ENCODE measurements around the gene PYY. TPM values are rescaled to one million over a fixed set of nuclear protein-coding genes. Genes with fewer than 3 reads are reported as not detected.

The PYY gene
- total RNA-seq (2014; rRNA removed): not detected in 2 replicates
- percentile 31 among the genes with signal in this experiment for Bru-seq, nascent RNA
- percentile 42 among the genes with signal in this experiment for BruChase-seq, experiment 1, labeled RNA remaining after a 6-hour chase
- percentile 37 among the genes with signal in this experiment for BruChase-seq, experiment 2, labeled RNA remaining after a 2-hour chase
- long read RNA-seq, partial matches to known transcripts: 0 of 3 reads
- long read RNA-seq, other reads (novel, unspliced or antisense): 3 of 3 reads

- ATAC-seq (no peak), DNase-seq (no peak)
- no peak within 1 kb of the TSS for H2AFZ ChIP-seq (ENCODE audit: low read length)
- no peaks in the 10 kb centered on the region for H3K9me3 ChIP-seq (ENCODE audit: low read length)
- H3K9ac ChIP-seq (ENCODE audit: low read length): no peak within 1 kb of the TSS
- no peaks in the 10 kb centered on the region for H3K79me2 ChIP-seq (ENCODE audit: low read length)
- H3K27me3 ChIP-seq (ENCODE audit: low read length): no peaks in the 10 kb centered on the region
- H3K36me3 ChIP-seq (ENCODE audit: low read depth, low read length): no peaks in the 10 kb centered on the region
- ChIA-PET CTCF (no interaction called here), POLR2A (ENCODE audit: unreplicated experiment) (no interaction called here)
- intact Hi-C loops (cut with micrococcal nuclease): no loop called here
- no TSS peak for BruUV-seq (replicated peaks)
- no peak within 1 kb of the TSS for H3K27ac ChIP-seq (ENCODE audit: low read length)
- no peaks in the 10 kb centered on the region for H4K20me1 ChIP-seq (ENCODE audit: low read length)
- H3K4me1 ChIP-seq (ENCODE audit: insufficient read depth, low read length): no peaks in the 10 kb centered on the region
- TF ChIP-seq EZH2phosphoT487 (IDR thresholded peaks at IDR 0.05; ENCODE audit: borderline replicate concordance, low read length): no peak
- no peak for TF ChIP-seq EZH2 (IDR thresholded peaks at IDR 0.05; ENCODE audit: low read length, unreplicated experiment)
- no peak for TF ChIP-seq CTCF (conservative IDR thresholded peaks at IDR 0.05; ENCODE audit: low read depth, low read length)
- no peak within 1 kb of the TSS for H3K4me2 ChIP-seq (ENCODE audit: low read length)
- no peaks in the 10 kb centered on the region for H3F3A ChIP-seq (ENCODE audit: low read length, unreplicated experiment)
- no peaks in the 10 kb centered on the region for H3K9me2 ChIP-seq (replicated peaks; ENCODE audit: low read length)
- H3K4me3 ChIP-seq (ENCODE audit: low read length): no peak within 1 kb of the TSS
Observed at GRCh38 chr17:43953746-43954145, at the start of gene PYY. Gene PYY (minus strand): TSS chr17:43953940. CDS start chr17:43953483, 457 bp downstream.

- no peak for TF ChIP-seq CTCF (conservative IDR thresholded peaks at IDR 0.05; ENCODE audit: low read depth, low read length)
- TF ChIP-seq EZH2 (IDR thresholded peaks at IDR 0.05; ENCODE audit: low read length, unreplicated experiment): no peak
- TF ChIP-seq EZH2phosphoT487 (IDR thresholded peaks at IDR 0.05; ENCODE audit: borderline replicate concordance, low read length): no peak
- Histone ChIP-seq H3K4me2 (ENCODE audit: low read length) (0 out of 2 replicates have a peak overlapping the region, but pooled peaks have one; percentile 24), H3K9me2 (replicated peaks; ENCODE audit: low read length) (no peaks in the 10 kb centered on the region), H3K27me3 (ENCODE audit: low read length) (no peaks in the 10 kb centered on the region), H3K4me1 (ENCODE audit: insufficient read depth, low read length) (peaks cover 26% of the 10 kb centered on the region), H3K36me3 (ENCODE audit: low read depth, low read length) (no peaks in the 10 kb centered on the region), H3K27ac (ENCODE audit: low read length) (peak overlapping the region; percentile 25), H3K79me2 (ENCODE audit: low read length) (peaks cover 7% of the 10 kb centered on the region; the same call in 1 of the 2 replicates), H4K20me1 (ENCODE audit: low read length) (no peaks in the 10 kb centered on the region), H3F3A (ENCODE audit: low read length, unreplicated experiment) (peaks cover 4% of the 10 kb centered on the region), H2AFZ (ENCODE audit: low read length) (no peak overlapping the region), H3K9ac (ENCODE audit: low read length) (no peak overlapping the region), H3K4me3 (ENCODE audit: low read length) (no peak overlapping the region), H3K9me3 (ENCODE audit: low read length) (no peaks in the 10 kb centered on the region)
- ATAC-seq (peak; percentile 14), DNase-seq (peak; percentile 89)
- ChIA-PET CTCF (interaction anchor here (0.9 kb wide), 1 partner anchor 58 kb away, joined by 5 read pairs; no protein-coding TSS in a partner anchor), POLR2A (ENCODE audit: unreplicated experiment) (interaction anchor here (0.6 kb wide), 1 partner anchor 84 kb away, joined by 3 read pairs; no protein-coding TSS in a partner anchor)
- BruUV-seq (replicated peaks): no TSS peak
- intact Hi-C loops (cut with micrococcal nuclease): no loop called here
Observed at GRCh38 chr17:44002141-44002848, 48.6 kb upstream of the PYY start.
